SK-N-SH treated with all-trans-retinoic acid at 6 μM for 48 hours (cell line): ENCODE measurements around the gene FILIP1.

Experiments used
- ATAC-seq: fragments of 200-7000 bp; cut with Tn5 transposase; 3 replicates; pipeline ENCODE4 v1.9.1; 2020; ENCODE audit warnings: mild to moderate bottlenecking, moderate library complexity
- ARNTL ChIP-seq: fragments of 450-650 bp; formaldehyde crosslinking; IDR thresholded peaks from 2 replicates; pipeline ENCODE4 v1.5.0; 2020; ENCODE audit warnings: low read depth, mild to moderate bottlenecking, moderate library complexity, borderline replicate concordance
- BACH2 ChIP-seq: fragments of 250-450 bp; sonication (Bioruptor Pico); IDR thresholded peaks from 2 replicates; pipeline ENCODE4 v1.9.0; 2021; ENCODE audit warnings: mild to moderate bottlenecking, borderline replicate concordance
- CSDC2 ChIP-seq: fragments of 250-450 bp; sonication (Bioruptor Pico); IDR thresholded peaks from 2 replicates; pipeline ENCODE4 v1.5.0; 2020; ENCODE audit warnings: mild to moderate bottlenecking, moderate library complexity
- ESRRG ChIP-seq: fragments of 250-450 bp; sonication (Bioruptor Pico); IDR thresholded peaks from 2 replicates; pipeline ENCODE4 v1.6.1; 2021; ENCODE audit warnings: mild to moderate bottlenecking
- GLIS3 ChIP-seq: fragments of 250-450 bp; sonication (Bioruptor Pico); IDR thresholded peaks from 2 replicates; pipeline ENCODE4 v1.5.0; 2020; ENCODE audit warnings: mild to moderate bottlenecking, moderate library complexity
- ISL1 ChIP-seq: fragments of 250-450 bp; sonication (Bioruptor Pico); IDR thresholded peaks from 2 replicates; pipeline ENCODE4 v2.1.2; 2022; ENCODE audit warnings: mild to moderate bottlenecking, moderate library complexity
- OSR1 ChIP-seq: fragments of 250-450 bp; sonication (Bioruptor Pico); IDR thresholded peaks from 2 replicates; pipeline ENCODE4 v1.8.0; 2022; ENCODE audit warnings: moderate library complexity, mild to moderate bottlenecking, inconsistent platforms
- PATZ1 ChIP-seq: fragments of 250-450 bp; sonication (Bioruptor Pico); IDR thresholded peaks from 2 replicates; pipeline ENCODE4 v1.8.0; 2020; ENCODE audit warnings: mild to moderate bottlenecking, moderate library complexity, borderline replicate concordance
- POU6F1 ChIP-seq: fragments of 250-450 bp; sonication (Bioruptor Pico); IDR thresholded peaks from 2 replicates; pipeline ENCODE4 v1.8.0; 2021; ENCODE audit warnings: low read depth, mild to moderate bottlenecking, moderate library complexity, borderline replicate concordance
- PPARA ChIP-seq: fragments of 250-450 bp; sonication (Bioruptor Pico); IDR thresholded peaks from 2 replicates; pipeline ENCODE4 v1.5.0; 2020; ENCODE audit warnings: mild to moderate bottlenecking, borderline replicate concordance
- RARB ChIP-seq: fragments of 250-450 bp; sonication (Bioruptor Pico); IDR thresholded peaks from 2 replicates; pipeline ENCODE4 v1.8.0; 2021; ENCODE audit warnings: mild to moderate bottlenecking, moderate library complexity
- SNAI2 ChIP-seq: fragments of 250-450 bp; sonication (Bioruptor Pico); IDR thresholded peaks from 2 replicates; pipeline ENCODE4 v1.5.0; 2020; ENCODE audit warnings: mild to moderate bottlenecking, moderate library complexity
- TCF4 ChIP-seq: fragments of 250-450 bp; sonication (Bioruptor Pico); IDR thresholded peaks from 2 replicates; pipeline ENCODE4 v1.8.0; 2021; ENCODE audit warnings: mild to moderate bottlenecking, moderate library complexity, borderline replicate concordance
- TOX ChIP-seq: fragments of 250-450 bp; sonication (Bioruptor Pico); IDR thresholded peaks from 2 replicates; pipeline ENCODE4 v1.8.0; 2021; ENCODE audit warnings: mild to moderate bottlenecking, moderate library complexity, borderline replicate concordance
- ZC3H10 ChIP-seq: fragments of 250-450 bp; sonication (Bioruptor Pico); IDR thresholded peaks from 2 replicates; pipeline ENCODE4 v1.5.1; 2021; ENCODE audit warnings: mild to moderate bottlenecking, moderate library complexity
- ZFP30 ChIP-seq: fragments of 450-650 bp; formaldehyde crosslinking; IDR thresholded peaks from 2 replicates; pipeline ENCODE4 v1.5.0; 2022; ENCODE audit warnings: mild to moderate bottlenecking, moderate library complexity
- ZNF70 ChIP-seq: fragments of 450-650 bp; formaldehyde crosslinking; IDR thresholded peaks from 2 replicates; pipeline ENCODE4 v1.5.0; 2020; ENCODE audit warnings: mild to moderate bottlenecking, moderate library complexity
- ZNF8 ChIP-seq: fragments of 450-650 bp; formaldehyde crosslinking; IDR thresholded peaks from 2 replicates; pipeline ENCODE4 v1.5.0; 2020; ENCODE audit warnings: mild to moderate bottlenecking, moderate library complexity
- TF ChIP-seq, protein P1 (sequence below): fragments of 250-450 bp; sonication (Bioruptor Pico); IDR thresholded peaks from 2 replicates; pipeline ENCODE4 v1.5.1; 2021; ENCODE audit warnings: mild to moderate bottlenecking, moderate library complexity
- TF ChIP-seq, protein P2 (sequence below): fragments of 250-450 bp; sonication (Bioruptor Pico); IDR thresholded peaks from 2 replicates; pipeline ENCODE4 v1.5.0; 2020; ENCODE audit warnings: mild to moderate bottlenecking, moderate library complexity

FILIP1 gene

DNA sequence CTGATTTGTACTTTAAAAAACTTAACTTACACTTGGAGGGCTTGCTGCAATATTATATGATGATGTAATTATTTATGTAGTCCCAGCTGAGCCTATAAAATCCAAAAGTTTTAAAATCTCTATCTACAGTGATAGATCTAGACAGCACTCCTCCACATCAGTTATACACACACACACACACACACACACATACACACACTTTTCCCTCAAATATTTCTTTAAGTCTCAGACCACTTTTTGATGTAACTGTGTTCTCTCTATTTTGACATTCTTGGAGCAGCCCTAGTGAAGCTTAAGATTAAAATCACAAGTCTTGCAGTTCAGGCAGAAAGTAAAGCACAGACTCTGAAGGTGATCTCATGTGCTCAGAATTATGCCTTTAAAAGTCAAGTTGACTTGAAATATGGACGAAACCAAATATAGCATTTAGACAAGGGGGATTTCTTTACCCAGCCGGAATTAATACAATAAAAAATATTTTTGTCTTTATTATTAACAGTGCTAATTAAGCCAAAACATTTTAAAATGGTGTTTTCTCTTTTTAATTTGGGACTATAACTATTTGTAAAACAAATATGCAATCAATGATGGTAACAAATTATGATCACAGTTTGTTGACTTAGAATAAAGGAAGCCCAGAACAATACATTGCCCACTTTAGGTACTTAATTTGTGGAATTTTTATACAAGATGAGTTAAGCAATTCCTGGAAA is 145.5 kb downstream of the FILIP1 start:
- TF ChIP-seq ISL1 (CRISPR knock-in tag) (peak; percentile 74), TCF4 (CRISPR knock-in tag) (no peak)
- no peak for ATAC-seq

GRCh38 chr6:75345413-75345812 is 148.2 kb downstream of the FILIP1 start:
- ATAC-seq: no peak
- TF ChIP-seq ESRRG (CRISPR knock-in tag): no peak
- TF ChIP-seq ARNTL: no peak
- TF ChIP-seq PPARA: no peak
- TF ChIP-seq, all 23 proteins: peak for 0

- TF ChIP-seq ZC3H10 (no peak), GLIS3 (no peak), TOX (CRISPR knock-in tag) (no peak), CSDC2 (no peak), PPARA (no peak), OSR1 (CRISPR knock-in tag) (no peak), ZNF70 (CRISPR knock-in tag) (no peak), ZFP30 (CRISPR knock-in tag) (no peak), ZNF8 (CRISPR knock-in tag) (no peak), RARB (CRISPR knock-in tag) (no peak), ISL1 (CRISPR knock-in tag) (no peak), SNAI2 (no peak), PATZ1 (CRISPR knock-in tag) (no peak), ESRRG (CRISPR knock-in tag) (no peak), BACH2 (CRISPR knock-in tag) (no peak), POU6F1 (CRISPR knock-in tag) (no peak)
- TF ChIP-seq, protein P1, sequence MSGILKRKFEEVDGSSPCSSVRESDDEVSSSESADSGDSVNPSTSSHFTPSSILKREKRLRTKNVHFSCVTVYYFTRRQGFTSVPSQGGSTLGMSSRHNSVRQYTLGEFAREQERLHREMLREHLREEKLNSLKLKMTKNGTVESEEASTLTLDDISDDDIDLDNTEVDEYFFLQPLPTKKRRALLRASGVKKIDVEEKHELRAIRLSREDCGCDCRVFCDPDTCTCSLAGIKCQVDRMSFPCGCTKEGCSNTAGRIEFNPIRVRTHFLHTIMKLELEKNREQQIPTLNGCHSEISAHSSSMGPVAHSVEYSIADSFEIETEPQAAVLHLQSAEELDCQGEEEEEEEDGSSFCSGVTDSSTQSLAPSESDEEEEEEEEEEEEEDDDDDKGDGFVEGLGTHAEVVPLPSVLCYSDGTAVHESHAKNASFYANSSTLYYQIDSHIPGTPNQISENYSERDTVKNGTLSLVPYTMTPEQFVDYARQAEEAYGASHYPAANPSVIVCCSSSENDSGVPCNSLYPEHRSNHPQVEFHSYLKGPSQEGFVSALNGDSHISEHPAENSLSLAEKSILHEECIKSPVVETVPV (CRISPR knock-in tag): no peak
- TF ChIP-seq, protein P2, sequence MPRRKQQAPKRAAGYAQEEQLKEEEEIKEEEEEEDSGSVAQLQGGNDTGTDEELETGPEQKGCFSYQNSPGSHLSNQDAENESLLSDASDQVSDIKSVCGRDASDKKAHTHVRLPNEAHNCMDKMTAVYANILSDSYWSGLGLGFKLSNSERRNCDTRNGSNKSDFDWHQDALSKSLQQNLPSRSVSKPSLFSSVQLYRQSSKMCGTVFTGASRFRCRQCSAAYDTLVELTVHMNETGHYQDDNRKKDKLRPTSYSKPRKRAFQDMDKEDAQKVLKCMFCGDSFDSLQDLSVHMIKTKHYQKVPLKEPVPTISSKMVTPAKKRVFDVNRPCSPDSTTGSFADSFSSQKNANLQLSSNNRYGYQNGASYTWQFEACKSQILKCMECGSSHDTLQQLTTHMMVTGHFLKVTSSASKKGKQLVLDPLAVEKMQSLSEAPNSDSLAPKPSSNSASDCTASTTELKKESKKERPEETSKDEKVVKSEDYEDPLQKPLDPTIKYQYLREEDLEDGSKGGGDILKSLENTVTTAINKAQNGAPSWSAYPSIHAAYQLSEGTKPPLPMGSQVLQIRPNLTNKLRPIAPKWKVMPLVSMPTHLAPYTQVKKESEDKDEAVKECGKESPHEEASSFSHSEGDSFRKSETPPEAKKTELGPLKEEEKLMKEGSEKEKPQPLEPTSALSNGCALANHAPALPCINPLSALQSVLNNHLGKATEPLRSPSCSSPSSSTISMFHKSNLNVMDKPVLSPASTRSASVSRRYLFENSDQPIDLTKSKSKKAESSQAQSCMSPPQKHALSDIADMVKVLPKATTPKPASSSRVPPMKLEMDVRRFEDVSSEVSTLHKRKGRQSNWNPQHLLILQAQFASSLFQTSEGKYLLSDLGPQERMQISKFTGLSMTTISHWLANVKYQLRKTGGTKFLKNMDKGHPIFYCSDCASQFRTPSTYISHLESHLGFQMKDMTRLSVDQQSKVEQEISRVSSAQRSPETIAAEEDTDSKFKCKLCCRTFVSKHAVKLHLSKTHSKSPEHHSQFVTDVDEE (CRISPR knock-in tag): no peak
- ATAC-seq: no peak
Measured at GRCh38 chr6:75344455-75344854, 149.1 kb downstream of the FILIP1 start.

DNA sequence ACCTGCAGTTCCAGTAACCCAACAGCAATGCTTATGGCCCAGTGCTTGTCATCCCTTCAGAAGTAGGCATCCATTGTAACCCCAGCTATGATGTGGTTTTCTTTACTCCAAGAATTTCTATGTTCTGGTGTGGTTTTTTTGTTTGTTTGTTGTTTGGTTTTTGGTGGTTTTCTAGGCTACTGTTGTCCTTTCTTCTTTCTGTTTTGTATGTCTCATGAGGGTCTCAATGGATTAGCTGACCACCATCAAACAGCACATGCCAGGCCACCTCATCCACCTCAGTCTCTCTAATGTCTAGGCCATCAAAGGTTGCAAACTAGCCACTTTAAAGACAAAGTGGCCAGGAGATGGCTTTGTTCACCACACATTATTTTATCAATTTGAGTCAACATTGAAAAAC is 149.6 kb downstream of the FILIP1 start:
- ATAC-seq: no peak
- TF ChIP-seq ZC3H10 (no peak), ARNTL (no peak), PPARA (no peak)
- TF ChIP-seq, protein P1 (CRISPR knock-in tag): no peak
- TF ChIP-seq, all 23 proteins: peak for 0
